Heart right ventricle (tissue), 16 donors: Measurements from ENCODE around the gene PPP1R36. TPM values are rescaled to one million over a fixed set of nuclear protein-coding genes. Genes with fewer than 3 reads are reported as not detected.
A peak's percentile ranks its signal among the peaks of the same experiment; 100 is the strongest.

Experiments used
- ATAC-seq, 8 donors: fragments of 200-7000 bp; cut with Tn5 transposase; one replicate each; pipeline ENCODE4 v1.9.1; 2020; ENCODE audit warnings: mild to moderate bottlenecking in 8 of 8, moderate library complexity in 8 of 8, moderate number of reproducible peaks in 1 of 8
- DNase-seq, 2 donors: peaks; one replicate each; pipeline ENCODE4 v3.0.0-alpha.2; 2020
- H3K27ac ChIP-seq, 10 donors: fragments of 200-600 bp; sonication (generic) in 2 of 10; one replicate each; pipeline versions ENCODE4 v1.5.0 to v1.8.0; 2020 to 2022; ENCODE audit warnings: mild to moderate bottlenecking in 3 of 10
- H3K27me3 ChIP-seq, 7 donors: fragments of 200-600 bp; one replicate each; pipeline ENCODE4 v1.8.0; 2021 to 2022; ENCODE audit warnings: mild to moderate bottlenecking in 2 of 7
- H3K36me3 ChIP-seq, 9 donors: fragments of 200-600 bp; sonication (generic) in 1 of 9; one replicate each; pipeline versions ENCODE4 v1.5.0 to v1.8.0; 2020 to 2022; ENCODE audit warnings: mild to moderate bottlenecking in 2 of 9
- H3K4me1 ChIP-seq, 9 donors: fragments of 200-600 bp; sonication (generic) in 1 of 9; one replicate each; pipeline versions ENCODE4 v1.5.0 to v1.8.0; 2020 to 2022; ENCODE audit warnings: mild to moderate bottlenecking in 4 of 9
- H3K4me3 ChIP-seq, 10 donors: fragments of 200-600 bp; sonication (generic) in 2 of 10; one replicate each; pipeline versions ENCODE4 v1.5.0 to v1.8.0; 2020 to 2022; ENCODE audit warnings: mild to moderate bottlenecking in 7 of 10, moderate library complexity in 2 of 10
- H3K9me3 ChIP-seq, 11 donors: fragments of 200-600 bp in 10 of 11; sonication (generic) in 2 of 11; one replicate each; pipeline versions ENCODE4 v1.5.0 to v1.8.0; 2013 to 2022; ENCODE audit warnings: mild to moderate bottlenecking in 2 of 11, control low read depth in 1 of 11, moderate library complexity in 1 of 11
- WGBS, 2 donors: extraction: QIAGEN DNeasy Blood & Tissue Kit; methylation state at CpG; one replicate each; pipeline ENCODE4 v1.1.7; 2013; ENCODE audit warnings: inconsistent platforms in 1 of 2; 5-methylcytosine and 5-hydroxymethylcytosine counted together
- intact Hi-C, 10 donors: fragments of 100-400 bp; cut with DNase I; formaldehyde crosslinking; loops; one replicate each; pipeline versions ENCODE4 v1.11.1 to v1.14.2; 2022
- polyA plus RNA-seq, 2 donors: library from polyadenylated mRNA; stranded (reverse); fragments of 200-250 nt; gene quantifications; one replicate each; pipeline ENCODE4 v1.2.3, GENCODE V29; 2013
- total RNA-seq, 10 donors: library from RNA; stranded (reverse); fragmentation: NEBNext Ultra II Directional in 3 of 10; extraction: Animal tissue kit (Norgen Biotek cat#: 25700) in 3 of 10; gene quantifications; one replicate each; pipeline versions ENCODE4 v1.2.1 to v1.2.4, GENCODE V29; 2021 to 2023
- TF ChIP-seq, protein P1 (sequence below), 9 donors: fragments of 200-600 bp; sonication (generic) in 2 of 9; IDR thresholded peaks; one replicate each; pipeline versions ENCODE4 v1.5.0 to v1.8.0; 2021 to 2022; ENCODE audit warnings: antibody characterized with exemption in 9 of 9, mild to moderate bottlenecking in 5 of 9, moderate library complexity in 1 of 9
- donor health status: Arrhythmogenic right ventricular cardiomyopathy.
- donor health status: ischemic (EF 13 %, LVEDD 7.1; RV severe dilation, severe dysfunction).
- donor health status: healthy with polysubstance abuse.
- donor health status: DM: no; HTN: yes; CAD: no.
- donor health status: DM: no; HTN: no; CAD: no.
- donor health status: ischemic (EF 25% LVEDD 6.9; RV normal size, moderate dysfunction).
- donor health status: ischemic (EF 25% LVEDD 5.7; RV mildly dilated, moderate dysfunction).
- donor health status: healthy.
- donor health status: DM: yes; HTN: yes; CAD: no.
- donor health status: Ischemic cardiomyopathy.
- donor health status: ischemic (EF 35%, LVEDD 5.7; RV mildly dilated, moderate dysfunction).
- donor health status: nonischemic (EF 11% LVEDD 7.7; RV severe dilation, severe dysfunction).
- donor health status: DM: yes; HTN: yes; CAD: no.
- donor health status: PGD.
- donor health status: ischemic (EF 29% LVEDD 5.4; RV normal size, mild dysfunction).
- donor health status: nonischemic (EF 23%, LVEDD 6.1; RV moderate dilation, normal function).

The PPP1R36 gene
- total and polyA plus RNA-seq, 12 donors, result 0.07 to 0.85 (median 0.49) TPM; not detected in 2

DNA sequence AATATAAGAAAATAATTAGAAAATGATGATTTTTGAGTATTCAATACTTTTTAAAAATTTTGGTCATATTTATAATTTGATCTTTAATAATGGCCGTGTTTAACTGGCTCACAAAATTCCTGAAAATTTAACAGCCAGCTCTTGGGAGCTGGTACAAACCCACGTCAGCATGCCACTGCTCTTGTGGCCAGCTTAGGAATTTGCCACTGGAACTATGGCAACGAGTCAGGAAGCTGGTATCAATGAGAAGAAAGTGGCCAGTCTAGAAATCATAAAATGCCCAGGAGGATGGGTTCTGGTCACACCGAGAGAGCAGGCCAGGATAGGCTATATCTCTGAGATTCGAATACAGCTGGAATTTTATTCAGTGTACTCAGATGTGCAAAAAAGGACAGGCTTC, 82.3 kb downstream of the PPP1R36 start:
- no peaks in the 10 kb centered on the region for H3K9me3 ChIP-seq
- TF ChIP-seq, protein P1, sequence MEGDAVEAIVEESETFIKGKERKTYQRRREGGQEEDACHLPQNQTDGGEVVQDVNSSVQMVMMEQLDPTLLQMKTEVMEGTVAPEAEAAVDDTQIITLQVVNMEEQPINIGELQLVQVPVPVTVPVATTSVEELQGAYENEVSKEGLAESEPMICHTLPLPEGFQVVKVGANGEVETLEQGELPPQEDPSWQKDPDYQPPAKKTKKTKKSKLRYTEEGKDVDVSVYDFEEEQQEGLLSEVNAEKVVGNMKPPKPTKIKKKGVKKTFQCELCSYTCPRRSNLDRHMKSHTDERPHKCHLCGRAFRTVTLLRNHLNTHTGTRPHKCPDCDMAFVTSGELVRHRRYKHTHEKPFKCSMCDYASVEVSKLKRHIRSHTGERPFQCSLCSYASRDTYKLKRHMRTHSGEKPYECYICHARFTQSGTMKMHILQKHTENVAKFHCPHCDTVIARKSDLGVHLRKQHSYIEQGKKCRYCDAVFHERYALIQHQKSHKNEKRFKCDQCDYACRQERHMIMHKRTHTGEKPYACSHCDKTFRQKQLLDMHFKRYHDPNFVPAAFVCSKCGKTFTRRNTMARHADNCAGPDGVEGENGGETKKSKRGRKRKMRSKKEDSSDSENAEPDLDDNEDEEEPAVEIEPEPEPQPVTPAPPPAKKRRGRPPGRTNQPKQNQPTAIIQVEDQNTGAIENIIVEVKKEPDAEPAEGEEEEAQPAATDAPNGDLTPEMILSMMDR (IDR thresholded peaks at IDR 0.05), result no peak
- intact Hi-C loops, result loop anchor here in 8 of 10 donors (10.0 kb wide), 5 partner anchors 87 to 287 kb away; partner anchors contain the start of genes HSPA2 (in 2 of the 8) and PPP1R36 (in 2 of the 8)
- no peak for ATAC-seq
- no peak overlapping the region for H3K4me3 ChIP-seq
- DNase-seq, result no peak
- WGBS, 2 donors, result 84 to 85% methylated on average over 5 of the region's 5 CpGs
- H3K27ac ChIP-seq, result no peak overlapping the region
- peaks cover 0 to 11% (median 0%) of the 10 kb centered on the region in 9 donors for H3K4me1 ChIP-seq
- no peaks in the 10 kb centered on the region for H3K27me3 ChIP-seq
- H3K36me3 ChIP-seq, result no peaks in the 10 kb centered on the region

DNA sequence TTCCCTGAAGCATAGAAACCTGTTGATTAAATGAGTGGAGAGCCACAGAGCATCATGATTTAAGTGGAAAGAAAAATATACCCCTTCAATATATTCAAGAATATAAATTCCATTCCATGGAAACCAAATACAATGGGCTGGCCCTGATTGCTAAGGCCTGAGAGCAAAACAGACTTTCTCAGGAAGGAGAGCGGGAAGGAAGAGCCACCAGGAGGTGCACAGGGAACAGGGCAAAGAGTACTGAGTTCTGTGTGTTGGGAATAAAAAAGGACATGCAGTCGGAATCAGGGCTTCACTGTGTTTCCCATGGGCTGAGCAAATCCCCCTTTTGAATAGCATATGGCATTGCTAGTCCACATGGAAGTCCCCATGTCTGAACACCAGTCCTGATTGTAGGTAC, 84.8 kb downstream of the PPP1R36 start:
- Histone ChIP-seq H3K36me3 (no peaks in the 10 kb centered on the region), H3K9me3 (no peaks in the 10 kb centered on the region), H3K27ac (no peak overlapping the region), H3K4me1 (peaks cover 0 to 11% (median 0%) of the 10 kb centered on the region in 9 donors), H3K4me3 (no peak overlapping the region), H3K27me3 (no peaks in the 10 kb centered on the region)
- WGBS, 2 donors, result 80 to 84% methylated on average over 2 of the region's 2 CpGs
- TF ChIP-seq, protein P1 (IDR thresholded peaks at IDR 0.05), result no peak
- DNase-seq (no peak), ATAC-seq (no peak)
- intact Hi-C loops, result loop anchor here in 8 of 10 donors (10.0 kb wide), 5 partner anchors 90 to 290 kb away; partner anchors contain the start of genes HSPA2 (in 2 of the 8) and PPP1R36 (in 2 of the 8)

DNA sequence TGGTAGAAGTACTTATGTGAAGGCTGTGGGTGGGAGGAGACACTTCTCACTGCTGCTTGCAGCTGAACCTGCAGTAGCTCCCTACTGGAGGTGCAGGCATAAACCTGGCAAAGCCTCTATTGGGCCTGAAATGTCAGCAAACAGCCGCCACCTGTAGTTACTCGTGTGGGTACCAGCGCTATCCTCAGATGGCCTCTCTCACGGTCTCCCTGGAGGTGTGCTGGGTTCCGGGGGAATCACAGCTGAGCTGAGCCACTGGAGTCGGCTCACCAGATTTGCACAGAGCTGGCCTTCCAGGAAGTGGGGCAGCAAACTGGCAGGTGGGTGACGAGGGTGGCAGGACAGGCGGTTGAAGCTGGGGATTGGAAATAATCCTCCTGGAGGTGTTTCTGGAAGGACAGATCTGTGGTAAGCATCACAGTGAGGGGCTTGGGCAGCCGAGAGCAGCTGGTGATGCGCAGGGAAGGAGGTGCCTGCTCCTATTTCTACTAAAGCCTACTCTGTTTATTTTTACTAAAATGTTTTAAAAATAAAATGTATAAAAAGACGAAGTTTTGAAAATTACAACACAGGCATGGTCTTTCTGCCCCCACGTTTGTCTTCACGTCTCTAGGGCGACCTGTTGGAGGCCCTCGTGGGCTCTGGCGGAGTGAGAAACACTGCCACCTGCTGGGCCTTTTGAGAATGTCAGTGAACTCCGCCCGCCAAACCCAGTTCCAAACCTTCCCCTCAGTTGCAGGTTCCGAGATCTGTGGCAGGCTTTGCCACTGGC, 86.6 kb downstream of the PPP1R36 start:
- Histone ChIP-seq H3K36me3 (no peaks in the 10 kb centered on the region), H3K4me1 (peaks cover 0 to 11% (median 0%) of the 10 kb centered on the region in 9 donors), H3K9me3 (no peaks in the 10 kb centered on the region), H3K4me3 (no peak overlapping the region), H3K27ac (no peak overlapping the region), H3K27me3 (no peaks in the 10 kb centered on the region)
- TF ChIP-seq, protein P1 (IDR thresholded peaks at IDR 0.05), result peak; percentile 79 to 95 (median 90)
- peak; percentile 66 to 67 for DNase-seq
- intact Hi-C loops, result loop anchor here (2.0 to 10.0 kb wide), 9 partner anchors 92 to 294 kb away; partner anchors contain the start of genes HSPA2 (in 9 of the 10) and PPP1R36 (in 2 of the 10)
- WGBS, 2 donors, result 39 to 40% methylated on average over 19 of the region's 19 CpGs
- ATAC-seq, result peak; percentile 77 to 93 (median 92)

DNA sequence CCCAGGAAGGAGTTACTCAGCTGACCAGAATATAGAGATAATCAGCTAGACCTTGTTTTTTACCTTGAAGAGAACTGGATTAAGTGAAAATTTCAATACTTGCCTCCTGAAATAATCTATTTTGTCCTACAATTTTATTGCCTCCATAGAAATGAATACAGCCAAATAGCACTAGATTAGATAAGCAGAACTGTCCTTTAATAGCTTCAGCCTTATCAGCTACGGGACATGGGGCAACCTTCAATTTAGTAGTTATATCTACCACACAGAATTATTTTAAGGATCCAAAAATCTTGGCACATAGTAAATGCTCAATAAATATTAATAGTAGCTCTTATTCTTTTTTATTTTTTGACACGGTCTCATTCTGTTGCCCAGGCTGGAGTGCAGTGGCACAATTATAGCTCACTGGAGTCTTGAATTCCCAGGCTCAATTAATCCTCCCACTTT, 87.2 kb downstream of the PPP1R36 start:
- ATAC-seq, result peak in 4 of 8 donors; percentile 9 to 63 (median 19)
- no peak overlapping the region for H3K27ac ChIP-seq
- H3K27me3 ChIP-seq, result no peaks in the 10 kb centered on the region
- 20 to 30% methylated on average over 2 of the region's 2 CpGs for WGBS, 2 donors
- no peaks in the 10 kb centered on the region for H3K9me3 ChIP-seq
- intact Hi-C loops, result loop anchor here (2.0 to 10.0 kb wide), 9 partner anchors 92 to 295 kb away; partner anchors contain the start of genes HSPA2 (in 9 of the 10) and PPP1R36 (in 2 of the 10)
- TF ChIP-seq, protein P1 (IDR thresholded peaks at IDR 0.05), result peak in 3 of 9 donors; percentile 1 to 17 (median 2)
- no peak overlapping the region for H3K4me3 ChIP-seq
- H3K4me1 ChIP-seq, result peaks cover 0 to 11% (median 0%) of the 10 kb centered on the region in 9 donors
- no peaks in the 10 kb centered on the region for H3K36me3 ChIP-seq
- DNase-seq, result no peak
